HEK293 (cell line): Measurements from ENCODE around the gene DCAF5.

Source experiments
- YY1 ChIP-seq: fragments of 450-650 bp; formaldehyde crosslinking; IDR thresholded peaks from 2 replicates; pipeline ENCODE4 v1.5.1; 2018; ENCODE audit warnings: missing biosample characterization, missing genetic modification characterization
- ZNF16 ChIP-seq: fragments of 450-650 bp; formaldehyde crosslinking; IDR thresholded peaks from 2 replicates; pipeline ENCODE4 v1.5.1; 2016; ENCODE audit warnings: low read depth, missing biosample characterization, missing genetic modification characterization
- ZNF274 ChIP-seq, 2 experiments: fragments of 200-500 bp in 1 of 2; fragments of 450-650 bp in 1 of 2; sonication (Bioruptor generic) in 1 of 2; formaldehyde crosslinking in 1 of 2; IDR thresholded peaks; 2 replicates each; pipeline versions ENCODE4 v1.5.1 to v1.6.1; 2014 to 2016; ENCODE audit warnings: borderline replicate concordance in 1 of 2, inconsistent platforms in 1 of 2, low read length in 1 of 2, missing biosample characterization in 1 of 2, missing genetic modification characterization in 1 of 2
- TF ChIP-seq, protein P1 (sequence below): fragments of 450-650 bp; formaldehyde crosslinking; IDR thresholded peaks from 2 replicates; pipeline ENCODE4 v1.5.1; 2016; ENCODE audit warnings: missing biosample characterization, missing genetic modification characterization
- TF ChIP-seq, protein P2 (sequence below): fragments of 450-650 bp; formaldehyde crosslinking; IDR thresholded peaks from 2 replicates; pipeline ENCODE4 v1.5.1; 2016; ENCODE audit warnings: missing biosample characterization, missing genetic modification characterization
- TF ChIP-seq, protein P3 (sequence below): fragments of 450-650 bp; formaldehyde crosslinking; IDR thresholded peaks from 2 replicates; pipeline ENCODE4 v1.5.1; 2016; ENCODE audit warnings: missing biosample characterization, missing genetic modification characterization

DNA sequence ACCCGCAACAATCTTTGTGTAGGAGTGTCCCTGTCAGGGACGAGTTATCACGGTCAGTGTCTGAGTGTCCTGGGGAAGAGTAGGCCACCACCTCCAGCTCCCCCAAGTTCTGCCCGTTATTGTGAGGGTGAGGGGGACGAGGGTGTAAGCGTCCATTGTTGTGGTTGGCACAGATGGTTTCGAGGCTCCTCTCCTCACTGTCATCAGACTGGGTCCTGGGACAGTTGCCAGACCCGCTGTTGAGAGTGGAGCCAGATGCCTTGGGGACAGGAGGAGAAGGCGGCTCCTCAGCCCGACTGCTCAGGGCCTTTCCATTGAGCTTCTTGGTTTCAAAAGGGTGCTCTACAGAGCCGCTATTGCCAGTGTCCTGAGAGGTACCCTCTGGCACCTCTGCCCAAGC, 98.9 kb downstream of the DCAF5 start:
- TF ChIP-seq, protein P1, sequence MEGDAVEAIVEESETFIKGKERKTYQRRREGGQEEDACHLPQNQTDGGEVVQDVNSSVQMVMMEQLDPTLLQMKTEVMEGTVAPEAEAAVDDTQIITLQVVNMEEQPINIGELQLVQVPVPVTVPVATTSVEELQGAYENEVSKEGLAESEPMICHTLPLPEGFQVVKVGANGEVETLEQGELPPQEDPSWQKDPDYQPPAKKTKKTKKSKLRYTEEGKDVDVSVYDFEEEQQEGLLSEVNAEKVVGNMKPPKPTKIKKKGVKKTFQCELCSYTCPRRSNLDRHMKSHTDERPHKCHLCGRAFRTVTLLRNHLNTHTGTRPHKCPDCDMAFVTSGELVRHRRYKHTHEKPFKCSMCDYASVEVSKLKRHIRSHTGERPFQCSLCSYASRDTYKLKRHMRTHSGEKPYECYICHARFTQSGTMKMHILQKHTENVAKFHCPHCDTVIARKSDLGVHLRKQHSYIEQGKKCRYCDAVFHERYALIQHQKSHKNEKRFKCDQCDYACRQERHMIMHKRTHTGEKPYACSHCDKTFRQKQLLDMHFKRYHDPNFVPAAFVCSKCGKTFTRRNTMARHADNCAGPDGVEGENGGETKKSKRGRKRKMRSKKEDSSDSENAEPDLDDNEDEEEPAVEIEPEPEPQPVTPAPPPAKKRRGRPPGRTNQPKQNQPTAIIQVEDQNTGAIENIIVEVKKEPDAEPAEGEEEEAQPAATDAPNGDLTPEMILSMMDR, result no peak
- TF ChIP-seq, protein P2, sequence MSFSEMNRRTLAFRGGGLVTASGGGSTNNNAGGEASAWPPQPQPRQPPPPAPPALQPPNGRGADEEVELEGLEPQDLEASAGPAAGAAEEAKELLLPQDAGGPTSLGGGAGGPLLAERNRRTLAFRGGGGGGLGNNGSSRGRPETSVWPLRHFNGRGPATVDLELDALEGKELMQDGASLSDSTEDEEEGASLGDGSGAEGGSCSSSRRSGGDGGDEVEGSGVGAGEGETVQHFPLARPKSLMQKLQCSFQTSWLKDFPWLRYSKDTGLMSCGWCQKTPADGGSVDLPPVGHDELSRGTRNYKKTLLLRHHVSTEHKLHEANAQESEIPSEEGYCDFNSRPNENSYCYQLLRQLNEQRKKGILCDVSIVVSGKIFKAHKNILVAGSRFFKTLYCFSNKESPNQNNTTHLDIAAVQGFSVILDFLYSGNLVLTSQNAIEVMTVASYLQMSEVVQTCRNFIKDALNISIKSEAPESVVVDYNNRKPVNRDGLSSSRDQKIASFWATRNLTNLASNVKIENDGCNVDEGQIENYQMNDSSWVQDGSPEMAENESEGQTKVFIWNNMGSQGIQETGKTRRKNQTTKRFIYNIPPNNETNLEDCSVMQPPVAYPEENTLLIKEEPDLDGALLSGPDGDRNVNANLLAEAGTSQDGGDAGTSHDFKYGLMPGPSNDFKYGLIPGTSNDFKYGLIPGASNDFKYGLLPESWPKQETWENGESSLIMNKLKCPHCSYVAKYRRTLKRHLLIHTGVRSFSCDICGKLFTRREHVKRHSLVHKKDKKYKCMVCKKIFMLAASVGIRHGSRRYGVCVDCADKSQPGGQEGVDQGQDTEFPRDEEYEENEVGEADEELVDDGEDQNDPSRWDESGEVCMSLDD (tag by site-specific recombination), result no peak
- TF ChIP-seq YY1 (tag by site-specific recombination), result no peak
- no peak for TF ChIP-seq ZNF274 (IDR thresholded peaks at IDR 0.05; ENCODE audit: low read length)
- no peak for TF ChIP-seq ZNF274 (tag by site-specific recombination; IDR thresholded peaks at IDR 0.05; ENCODE audit: borderline replicate concordance)
- TF ChIP-seq, protein P3, sequence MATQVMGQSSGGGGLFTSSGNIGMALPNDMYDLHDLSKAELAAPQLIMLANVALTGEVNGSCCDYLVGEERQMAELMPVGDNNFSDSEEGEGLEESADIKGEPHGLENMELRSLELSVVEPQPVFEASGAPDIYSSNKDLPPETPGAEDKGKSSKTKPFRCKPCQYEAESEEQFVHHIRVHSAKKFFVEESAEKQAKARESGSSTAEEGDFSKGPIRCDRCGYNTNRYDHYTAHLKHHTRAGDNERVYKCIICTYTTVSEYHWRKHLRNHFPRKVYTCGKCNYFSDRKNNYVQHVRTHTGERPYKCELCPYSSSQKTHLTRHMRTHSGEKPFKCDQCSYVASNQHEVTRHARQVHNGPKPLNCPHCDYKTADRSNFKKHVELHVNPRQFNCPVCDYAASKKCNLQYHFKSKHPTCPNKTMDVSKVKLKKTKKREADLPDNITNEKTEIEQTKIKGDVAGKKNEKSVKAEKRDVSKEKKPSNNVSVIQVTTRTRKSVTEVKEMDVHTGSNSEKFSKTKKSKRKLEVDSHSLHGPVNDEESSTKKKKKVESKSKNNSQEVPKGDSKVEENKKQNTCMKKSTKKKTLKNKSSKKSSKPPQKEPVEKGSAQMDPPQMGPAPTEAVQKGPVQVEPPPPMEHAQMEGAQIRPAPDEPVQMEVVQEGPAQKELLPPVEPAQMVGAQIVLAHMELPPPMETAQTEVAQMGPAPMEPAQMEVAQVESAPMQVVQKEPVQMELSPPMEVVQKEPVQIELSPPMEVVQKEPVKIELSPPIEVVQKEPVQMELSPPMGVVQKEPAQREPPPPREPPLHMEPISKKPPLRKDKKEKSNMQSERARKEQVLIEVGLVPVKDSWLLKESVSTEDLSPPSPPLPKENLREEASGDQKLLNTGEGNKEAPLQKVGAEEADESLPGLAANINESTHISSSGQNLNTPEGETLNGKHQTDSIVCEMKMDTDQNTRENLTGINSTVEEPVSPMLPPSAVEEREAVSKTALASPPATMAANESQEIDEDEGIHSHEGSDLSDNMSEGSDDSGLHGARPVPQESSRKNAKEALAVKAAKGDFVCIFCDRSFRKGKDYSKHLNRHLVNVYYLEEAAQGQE (tag by site-specific recombination), result no peak
- TF ChIP-seq ZNF16 (tag by site-specific recombination), result no peak
